Measurements from ENCODE around the gene C11orf68.

The C11orf68 gene

GRCh38 chr11:65870307-65870658 is 48.6 kb downstream of the C11orf68 start:
- no peak for DNase-seq

GRCh38 chr11:65869643-65870306 is 49.1 kb downstream of the C11orf68 start:
- no peak for DNase-seq

GRCh38 chr11:65868907-65869306 is 50.0 kb downstream of the C11orf68 start:
- no peak for DNase-seq

- peak; percentile 38 for DNase-seq
Measured at GRCh38 chr11:65868076-65868667, 50.7 kb downstream of the C11orf68 start.

GRCh38 chr11:65867284-65868071 is 51.4 kb downstream of the C11orf68 start:
- peak; percentile 33 for DNase-seq

Measured in hematopoietic multipotent progenitor cell treated with erythropoietin and hydrocortisone succinate and interleukin-3 and kit ligand, for 8 days (in vitro differentiated cells).